Measurements from ENCODE around the gene CLASP2.

DNA sequence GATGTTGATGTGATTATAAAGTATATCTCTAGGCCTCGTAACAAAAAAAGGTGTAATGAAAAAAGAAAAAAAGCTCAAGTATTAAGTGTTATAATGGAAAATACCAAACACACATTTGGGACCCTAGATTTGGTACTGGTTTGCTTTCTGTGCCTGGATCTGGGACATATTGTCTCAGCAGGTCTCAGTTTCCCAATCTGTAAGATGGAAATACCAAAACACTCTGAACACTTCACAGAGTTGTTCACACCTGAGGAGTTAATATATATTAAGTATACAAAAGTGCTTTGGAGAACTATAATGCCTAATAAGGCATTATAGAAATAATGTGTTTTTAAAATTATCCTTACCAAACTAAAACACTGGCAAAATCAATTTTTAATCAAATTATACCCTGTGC lies 60.0 kb downstream of the CLASP2 start:
- TF ChIP-seq CTCF (optimal IDR thresholded peaks at IDR 0.05 in 1 of 3, IDR thresholded peaks at IDR 0.05 in 1 of 3, conservative IDR thresholded peaks at IDR 0.05 in 1 of 3; ENCODE audit: extremely low read depth in 1 of 3, insufficient read depth in 2 of 3, low read length in 3 of 3) (no peak), EZH2 (IDR thresholded peaks at IDR 0.05; ENCODE audit: low read length) (no peak)

Data from keratinocyte (primary cell).